Stimulated activated CD8-positive, alpha-beta memory T cell treated with anti-CD3 and anti-CD28 coated beads, Interleukin-2, amount 100 ng/mL, for 48 hours (primary cell): ENCODE measurements around the gene METTL13.

Experiments
- DNase-seq, 2 donors: peaks; one replicate each; pipeline ENCODE4 v3.0.0-alpha.2; 2020; ENCODE audit warnings: low read depth in 2 of 2

The METTL13 gene

GRCh38 chr1:171781176-171781875 lies at the start of gene METTL13:
Gene METTL13 (plus strand): TSS chr1:171781660. CDS start chr1:171781968, 308 bp downstream.
- peak; percentile 96 to 97 for DNase-seq

GRCh38 chr1:171736196-171736595 lies 45.3 kb upstream of the METTL13 start:
- DNase-seq, result no peak

DNA sequence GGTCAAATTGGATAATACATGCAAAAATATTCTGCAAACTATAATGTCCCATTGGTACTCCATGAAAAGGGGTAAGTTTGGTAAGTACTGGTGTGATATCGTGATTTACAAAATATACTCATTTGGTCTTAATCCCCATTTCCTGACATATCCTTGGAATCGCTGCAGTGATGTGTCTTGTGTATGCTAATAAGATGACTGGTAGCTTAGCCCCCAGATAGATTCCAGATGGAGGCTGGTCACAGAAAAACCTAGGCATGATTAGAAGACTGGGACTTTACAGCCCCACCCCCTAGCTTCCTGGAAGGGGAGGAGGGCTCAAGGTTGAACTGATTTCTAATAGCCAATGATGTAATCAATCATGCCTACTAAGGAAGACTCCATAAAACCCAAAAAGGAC lies 42.5 kb upstream of the METTL13 start:
- DNase-seq, result no peak

DNA sequence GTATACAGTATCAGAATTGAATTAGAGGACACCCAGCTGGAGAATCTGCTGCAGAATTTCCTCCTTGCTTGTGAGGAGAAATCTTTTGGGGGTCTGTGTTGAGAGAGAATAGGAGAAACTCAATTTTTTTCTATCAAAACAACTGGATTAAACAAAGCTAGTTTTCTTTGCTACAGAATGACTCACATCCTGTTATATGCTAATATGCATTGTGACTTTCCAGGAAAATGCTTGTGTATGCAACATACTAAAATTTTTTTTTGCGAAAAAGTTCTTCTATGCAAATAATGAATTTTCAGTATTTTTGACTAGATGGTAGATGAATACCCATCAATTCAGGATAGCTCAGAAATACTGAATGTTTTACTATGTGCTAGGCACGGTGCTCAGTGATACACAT lies 41.8 kb upstream of the METTL13 start:
- DNase-seq, result no peak

GRCh38 chr1:171740356-171740863 lies 41.0 kb upstream of the METTL13 start:
- DNase-seq, result no peak

GRCh38 chr1:171740987-171741871 lies 40.2 kb upstream of the METTL13 start:
- peak in 1 of 2 donors; percentile 18 for DNase-seq

- peak; percentile 80 to 81 for DNase-seq
Measured at GRCh38 chr1:171741872-171742576, 39.4 kb upstream of the METTL13 start, which contains the start of gene VAMP4. Gene VAMP4 (minus strand): TSS chr1:171742065. CDS start chr1:171738414, 3,651 bp downstream.

- DNase-seq, result no peak
Measured at GRCh38 chr1:171742577-171742922, 38.9 kb upstream of the METTL13 start.

GRCh38 chr1:171743081-171743870 lies 38.2 kb upstream of the METTL13 start:
- DNase-seq, result no peak

DNA sequence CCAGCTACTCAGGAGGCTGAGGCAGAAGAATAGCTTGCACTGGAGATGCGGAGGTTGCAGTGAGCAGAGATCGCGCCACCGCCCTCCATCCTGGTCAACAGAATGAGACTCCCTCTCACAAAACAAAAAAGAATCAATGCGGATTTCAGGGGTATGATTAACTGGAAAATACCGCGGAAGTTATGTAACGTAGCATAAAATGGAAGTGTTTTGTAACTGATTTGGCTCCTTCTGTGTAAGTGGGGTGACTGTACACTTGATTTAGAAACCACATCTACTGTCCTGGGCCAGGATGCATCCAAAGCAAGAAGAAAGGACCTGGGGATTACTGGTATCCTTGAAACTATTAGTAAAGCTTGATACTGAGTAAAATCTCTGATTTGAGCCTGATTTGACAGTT lies 36.5 kb upstream of the METTL13 start:
- DNase-seq, result no peak

DNA sequence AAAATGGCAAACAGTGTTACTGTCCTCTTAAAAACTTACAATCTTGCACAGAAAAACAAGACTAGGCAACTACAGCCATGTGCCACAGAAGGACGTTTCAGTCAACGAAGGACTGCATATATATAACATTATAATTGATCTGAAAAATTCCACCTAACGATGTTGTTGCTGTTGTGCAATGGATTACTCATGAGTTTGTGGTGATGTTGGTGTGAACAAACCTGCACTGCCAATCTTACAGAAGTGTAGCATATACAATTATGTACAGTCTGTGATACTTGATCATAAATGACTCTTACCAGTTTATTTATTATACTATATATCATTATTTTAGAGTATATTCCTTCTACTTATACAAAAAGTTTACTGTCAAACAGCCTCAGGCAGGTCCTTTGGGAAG lies 32.8 kb upstream of the METTL13 start:
- no peak for DNase-seq

GRCh38 chr1:171751221-171751620 lies 30.2 kb upstream of the METTL13 start:
- no peak for DNase-seq

GRCh38 chr1:171753182-171753581 lies 28.3 kb upstream of the METTL13 start:
- no peak for DNase-seq

DNA sequence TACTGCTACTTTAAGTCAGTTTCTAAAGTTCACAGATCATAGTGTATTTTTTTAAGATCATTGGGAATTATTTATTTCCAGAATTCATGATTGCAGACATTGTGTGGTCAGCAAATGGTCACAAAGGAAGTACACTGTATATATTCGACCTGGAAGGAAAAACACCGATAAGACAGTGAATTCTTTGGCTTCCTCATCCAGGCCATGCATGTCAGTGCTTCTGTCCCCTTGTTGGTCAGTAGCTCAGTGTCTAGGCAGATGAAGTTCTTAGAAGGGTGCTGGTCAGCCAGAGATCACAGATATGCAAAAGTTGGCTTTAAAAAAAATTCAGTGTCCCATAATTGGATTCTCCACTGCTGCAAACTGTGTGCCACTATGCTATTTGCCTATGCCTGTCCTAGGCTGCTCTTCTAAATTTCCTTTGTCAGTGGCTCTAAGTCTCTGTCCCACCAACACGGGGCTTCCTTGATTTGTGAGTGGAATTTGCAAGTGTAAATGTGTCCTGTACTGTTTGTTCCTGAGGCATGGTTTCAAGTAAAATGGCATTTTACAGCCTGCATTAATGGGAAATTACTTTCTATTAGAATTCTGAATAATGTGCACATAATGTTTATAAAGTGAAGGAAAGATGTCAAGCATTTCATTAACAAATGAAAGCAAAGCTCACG lies 27.6 kb upstream of the METTL13 start:
- DNase-seq, result no peak

DNA sequence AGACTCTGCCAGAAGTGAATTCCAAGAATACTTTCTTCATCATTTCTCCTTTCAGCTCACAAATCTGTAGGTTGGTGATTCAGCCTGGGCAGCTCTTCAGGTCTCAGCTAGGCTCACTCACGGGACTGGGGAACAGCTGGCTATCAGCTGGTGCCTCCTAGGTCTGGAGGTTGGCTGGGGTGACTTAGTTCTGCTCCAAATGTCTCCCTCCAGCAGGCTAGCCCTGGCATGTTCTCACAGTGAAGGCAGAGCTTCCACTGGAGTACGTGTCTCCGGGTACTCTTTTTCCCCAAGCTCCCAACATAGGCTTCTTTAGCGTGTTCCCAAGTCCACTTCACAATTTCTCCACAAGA lies 27.1 kb upstream of the METTL13 start:
- no peak for DNase-seq

DNA sequence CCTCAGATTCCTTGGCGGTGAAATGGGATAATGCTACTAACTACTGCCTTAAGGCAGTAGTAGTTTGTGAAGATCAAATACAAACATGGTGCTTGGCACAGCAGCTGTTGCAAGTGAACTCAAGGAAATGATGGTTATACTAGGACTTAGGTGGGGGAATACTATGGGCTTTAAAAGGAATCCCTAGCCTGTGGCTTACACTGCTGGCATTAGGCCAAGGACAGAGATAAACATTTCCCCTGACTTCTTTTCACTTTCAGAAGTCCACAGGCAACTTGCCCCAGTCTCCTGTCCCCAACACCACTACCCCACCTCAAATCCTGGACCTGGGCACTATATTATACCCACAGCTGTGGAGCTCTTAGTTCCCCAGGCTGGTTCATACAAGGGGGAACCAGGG lies 26.5 kb upstream of the METTL13 start:
- DNase-seq, result no peak

- DNase-seq, result no peak
Measured at GRCh38 chr1:171756856-171757255, 24.6 kb upstream of the METTL13 start.

DNA sequence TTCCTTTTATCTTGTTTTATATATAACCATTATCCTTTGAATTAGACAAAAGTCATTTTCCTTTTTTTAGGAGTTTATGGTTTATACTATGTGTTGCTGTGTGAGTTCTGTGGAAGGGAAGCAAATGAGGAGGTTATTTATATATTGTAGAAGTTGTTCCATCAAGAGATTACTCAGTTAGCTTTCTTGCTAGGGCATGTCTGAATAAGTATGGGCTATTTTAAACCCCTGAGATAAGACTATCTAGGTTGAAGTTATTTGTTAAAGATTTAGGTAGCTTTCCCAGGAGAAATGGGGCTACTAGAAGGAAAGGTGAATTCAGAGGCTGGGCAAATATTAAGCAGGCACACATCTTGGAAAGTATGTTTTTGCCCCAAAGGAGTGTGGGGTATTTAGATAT lies 23.4 kb upstream of the METTL13 start:
- no peak for DNase-seq

- DNase-seq, result no peak
Measured at GRCh38 chr1:171762143-171762563, 19.3 kb upstream of the METTL13 start.

DNA sequence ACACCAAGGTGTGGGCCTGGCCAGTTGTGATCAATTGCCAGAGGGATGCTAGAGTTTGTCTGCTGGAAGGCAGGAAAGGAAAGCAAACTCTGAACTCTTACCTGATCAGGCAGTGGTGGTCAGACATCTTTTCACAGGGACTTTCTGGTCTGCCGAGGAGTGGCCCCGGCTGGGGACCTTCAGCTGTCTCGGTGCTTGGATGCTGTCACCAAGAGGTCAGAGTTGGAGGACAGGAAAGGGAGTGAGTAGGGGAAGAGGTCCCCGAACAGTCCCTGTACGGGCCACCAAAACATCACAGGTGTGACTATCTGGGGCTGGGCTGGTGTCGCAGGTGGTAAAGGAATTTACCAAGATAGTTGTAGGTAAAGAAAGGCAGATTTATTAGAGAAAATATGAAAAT lies 17.7 kb upstream of the METTL13 start:
- DNase-seq, result no peak

GRCh38 chr1:171769171-171769570 lies 12.3 kb upstream of the METTL13 start:
- no peak for DNase-seq
